GM12892 (cell line): Measurements from ENCODE around the gene DOCK10.

ENCODE experiments used
- DNase-seq: peaks from one replicate; pipeline ENCODE4 v3.0.0; 2011; ENCODE audit not compliant: insufficient read length
- FAIRE-seq: peaks from 2 replicates; lab custom pipeline; 2011; peaks lifted over from hg19 to GRCh38; lab: Jason Lieb, UNC
- POLR2A ChIP-seq: IDR thresholded peaks from 2 replicates; pipeline ENCODE4 v1.6.1; 2011; ENCODE audit warnings: low read depth, low read length, control low read depth
- POLR2AphosphoS5 ChIP-seq: IDR thresholded peaks from 2 replicates; pipeline ENCODE4 v1.6.1; 2011; ENCODE audit warnings: low read depth, low read length, control low read depth
- TAF1 ChIP-seq: IDR thresholded peaks from 2 replicates; pipeline ENCODE4 v1.6.1; 2011; ENCODE audit warnings: low read depth, mild to moderate bottlenecking, control low read depth, low read length, borderline replicate concordance

The DOCK10 gene

GRCh38 chr2:224870341-224870740 is 171.9 kb downstream of the DOCK10 start:
- TF ChIP-seq POLR2A: no peak
- TF ChIP-seq POLR2AphosphoS5: no peak
- no peak for TF ChIP-seq TAF1
- DNase-seq: no peak
- FAIRE-seq: no peak

GRCh38 chr2:224869601-224870233 is 172.6 kb downstream of the DOCK10 start:
- TF ChIP-seq POLR2AphosphoS5 (no peak), TAF1 (no peak), POLR2A (no peak)
- FAIRE-seq: no peak
- no peak for DNase-seq

GRCh38 chr2:224865016-224865415 is 177.3 kb downstream of the DOCK10 start:
- TF ChIP-seq POLR2A: no peak
- no peak for TF ChIP-seq TAF1
- TF ChIP-seq POLR2AphosphoS5: no peak
- DNase-seq: no peak
- no peak for FAIRE-seq

- DNase-seq: no peak
- TF ChIP-seq TAF1 (no peak), POLR2AphosphoS5 (no peak), POLR2A (no peak)
- FAIRE-seq: no peak
Measured at GRCh38 chr2:224861266-224861665, 181.0 kb downstream of the DOCK10 start.

GRCh38 chr2:224860786-224861185 is 181.5 kb downstream of the DOCK10 start:
- FAIRE-seq (no peak), DNase-seq (no peak)
- TF ChIP-seq POLR2A (no peak), POLR2AphosphoS5 (no peak), TAF1 (no peak)

- TF ChIP-seq POLR2AphosphoS5 (no peak), POLR2A (no peak), TAF1 (no peak)
- no peak for FAIRE-seq
Measured at GRCh38 chr2:224851811-224852210, 190.5 kb downstream of the DOCK10 start.

GRCh38 chr2:224850081-224850480 is 192.2 kb downstream of the DOCK10 start:
- no peak for TF ChIP-seq POLR2A
- TF ChIP-seq TAF1: no peak
- TF ChIP-seq POLR2AphosphoS5: no peak
- DNase-seq: no peak
- no peak for FAIRE-seq

More at GRCh38 chr2:224851811-224852210, 190.5 kb downstream of the DOCK10 start:
- DNase-seq: no peak

GRCh38 chr2:224849264-224849663 is 193.0 kb downstream of the DOCK10 start:
- FAIRE-seq (peak; percentile 21), DNase-seq (no peak)

GRCh38 chr2:224847961-224848850 is 194.1 kb downstream of the DOCK10 start:
- no peak for DNase-seq
- no peak for TF ChIP-seq POLR2A
- TF ChIP-seq POLR2AphosphoS5: no peak
- no peak for TF ChIP-seq TAF1
- no peak for FAIRE-seq

More at GRCh38 chr2:224849264-224849663, 193.0 kb downstream of the DOCK10 start:
- TF ChIP-seq TAF1 (no peak), POLR2A (no peak), POLR2AphosphoS5 (no peak)

- no peak for FAIRE-seq
- no peak for DNase-seq
- no peak for TF ChIP-seq TAF1
- no peak for TF ChIP-seq POLR2A
- TF ChIP-seq POLR2AphosphoS5: no peak
Measured at GRCh38 chr2:224847381-224847780, 194.9 kb downstream of the DOCK10 start.

- FAIRE-seq (no peak), DNase-seq (no peak)
- TF ChIP-seq TAF1 (no peak), POLR2A (no peak), POLR2AphosphoS5 (no peak)
Measured at GRCh38 chr2:224846686-224847085, 195.6 kb downstream of the DOCK10 start.
